Tibial nerve (tissue), 3 donors: ENCODE data around the gene GPR171.

Source experiments
- POLR2A ChIP-seq, 2 donors: fragments of 450-650 bp; IDR thresholded peaks; one replicate each; pipeline ENCODE4 v1.6.1; 2017; ENCODE audit warnings: antibody characterized with exemption in 2 of 2, mild to moderate bottlenecking in 2 of 2, moderate library complexity in 2 of 2
- TF ChIP-seq, protein P1 (sequence below), 5 experiments: fragments of 200-600 bp in 3 of 5; fragments of 450-650 bp in 2 of 5; sonication (generic) in 3 of 5; IDR thresholded peaks; one replicate each; pipeline ENCODE4 v1.5.1; 2016 to 2019; ENCODE audit warnings: antibody characterized with exemption in 5 of 5, mild to moderate bottlenecking in 3 of 5, moderate library complexity in 2 of 5

DNA sequence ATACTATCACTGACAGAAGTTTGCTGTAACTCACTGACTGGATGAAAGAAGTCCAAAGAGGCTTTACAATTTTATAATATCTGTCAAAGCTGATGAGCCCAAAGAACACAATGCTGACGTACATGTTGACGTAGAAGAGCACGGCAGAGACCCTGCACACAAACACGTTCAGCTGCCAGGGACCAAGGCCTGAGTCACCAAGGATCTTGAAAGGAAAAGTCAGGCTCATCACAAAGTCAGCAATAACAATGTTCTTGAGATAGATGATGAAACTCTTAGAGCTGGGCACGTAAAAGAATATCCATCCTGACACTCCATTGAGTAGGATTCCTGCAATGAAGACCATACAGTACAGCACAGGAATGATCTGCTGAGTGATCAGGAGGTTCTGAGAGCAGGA, 10.9 kb upstream of the GPR171 start:
- TF ChIP-seq, protein P1, sequence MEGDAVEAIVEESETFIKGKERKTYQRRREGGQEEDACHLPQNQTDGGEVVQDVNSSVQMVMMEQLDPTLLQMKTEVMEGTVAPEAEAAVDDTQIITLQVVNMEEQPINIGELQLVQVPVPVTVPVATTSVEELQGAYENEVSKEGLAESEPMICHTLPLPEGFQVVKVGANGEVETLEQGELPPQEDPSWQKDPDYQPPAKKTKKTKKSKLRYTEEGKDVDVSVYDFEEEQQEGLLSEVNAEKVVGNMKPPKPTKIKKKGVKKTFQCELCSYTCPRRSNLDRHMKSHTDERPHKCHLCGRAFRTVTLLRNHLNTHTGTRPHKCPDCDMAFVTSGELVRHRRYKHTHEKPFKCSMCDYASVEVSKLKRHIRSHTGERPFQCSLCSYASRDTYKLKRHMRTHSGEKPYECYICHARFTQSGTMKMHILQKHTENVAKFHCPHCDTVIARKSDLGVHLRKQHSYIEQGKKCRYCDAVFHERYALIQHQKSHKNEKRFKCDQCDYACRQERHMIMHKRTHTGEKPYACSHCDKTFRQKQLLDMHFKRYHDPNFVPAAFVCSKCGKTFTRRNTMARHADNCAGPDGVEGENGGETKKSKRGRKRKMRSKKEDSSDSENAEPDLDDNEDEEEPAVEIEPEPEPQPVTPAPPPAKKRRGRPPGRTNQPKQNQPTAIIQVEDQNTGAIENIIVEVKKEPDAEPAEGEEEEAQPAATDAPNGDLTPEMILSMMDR (IDR thresholded peaks at IDR 0.05): no peak
- no peak for TF ChIP-seq POLR2A (IDR thresholded peaks at IDR 0.05)
